KMS-11 (cell line): Measurements from ENCODE around the gene GABBR2.

Experiments used
- H2AFZ ChIP-seq: fragments of 200-600 bp; sonication (generic); 2 replicates; pipeline ENCODE4 v1.6.1; 2016; ENCODE audit warnings: antibody characterized with exemption, mixed run types, low read depth
- H3K27ac ChIP-seq: fragments of 200-600 bp; sonication (generic); 2 replicates; pipeline ENCODE4 v1.6.1; 2016; ENCODE audit warnings: mild to moderate bottlenecking, mixed run types
- H3K27me3 ChIP-seq: fragments of 200-600 bp; sonication (generic); 2 replicates; pipeline ENCODE4 v1.6.1; 2017; ENCODE audit warnings: mild to moderate bottlenecking, low read depth, mixed run types, moderate library complexity; ENCODE audit not compliant: insufficient read depth
- H3K36me3 ChIP-seq: fragments of 200-600 bp; sonication (generic); 2 replicates; pipeline ENCODE4 v1.6.1; 2017; ENCODE audit warnings: mild to moderate bottlenecking, mixed run types; ENCODE audit not compliant: insufficient read depth
- H3K4me1 ChIP-seq: fragments of 200-600 bp; sonication (generic); 2 replicates; pipeline ENCODE4 v1.6.1; 2016; ENCODE audit warnings: mild to moderate bottlenecking, low read depth, mixed run types; ENCODE audit not compliant: poor library complexity, severe bottlenecking
- H3K4me2 ChIP-seq: fragments of 200-600 bp; sonication (generic); 2 replicates; pipeline ENCODE4 v1.7.0; 2016; ENCODE audit warnings: mild to moderate bottlenecking, mixed run types
- H3K4me3 ChIP-seq: fragments of 200-600 bp; sonication (generic); IDR thresholded peaks from 2 replicates; pipeline ENCODE4 v1.6.1; 2017; ENCODE audit warnings: low read depth, low read length, mixed read lengths; ENCODE audit not compliant: insufficient read depth
- H3K79me2 ChIP-seq: fragments of 200-600 bp; sonication (generic); 2 replicates; pipeline ENCODE4 v1.6.1; 2016; ENCODE audit warnings: low read depth, mixed run types; ENCODE audit not compliant: insufficient read depth
- H3K9ac ChIP-seq: fragments of 200-600 bp; sonication (generic); 2 replicates; pipeline ENCODE4 v1.6.1; 2016; ENCODE audit warnings: mild to moderate bottlenecking, mixed run types
- H4K20me1 ChIP-seq: fragments of 200-600 bp; sonication (generic); 2 replicates; pipeline ENCODE4 v1.6.1; 2016; ENCODE audit warnings: mild to moderate bottlenecking, mixed run types; ENCODE audit not compliant: insufficient read depth
- CTCF ChIP-seq: fragments of 200-600 bp; sonication (generic); conservative IDR thresholded peaks from 2 replicates; pipeline ENCODE4 v1.6.1; 2017; ENCODE audit warnings: low read depth, mild to moderate bottlenecking, antibody characterized with exemption, low read length, moderate library complexity, mixed read lengths

Gene GABBR2

DNA sequence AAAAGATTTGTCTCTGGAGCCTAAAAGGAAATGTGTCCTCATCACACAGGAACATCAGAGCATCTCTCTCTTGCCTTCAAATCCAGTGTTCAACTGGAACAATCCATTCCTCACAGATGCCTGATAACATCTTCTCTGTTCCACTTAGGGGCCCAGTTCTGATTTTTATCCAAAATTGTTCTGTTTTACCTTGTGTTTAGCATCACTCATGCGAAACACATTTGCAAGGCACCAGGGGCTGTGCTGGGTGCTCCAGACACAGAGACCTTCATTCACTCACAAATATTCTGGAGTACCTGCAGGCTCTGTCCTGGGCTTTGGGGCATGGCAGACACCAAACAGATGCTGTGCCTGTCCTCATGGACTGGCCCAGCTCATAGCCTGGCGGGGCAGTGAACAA is 13.8 kb downstream of the GABBR2 start:
- Histone ChIP-seq H4K20me1 (no peaks in the 10 kb centered on the region), H3K27me3 (no peaks in the 10 kb centered on the region), H3K27ac (no peak overlapping the region), H3K4me3 (no peak overlapping the region), H3K9ac (no peak overlapping the region), H3K4me1 (no peaks in the 10 kb centered on the region), H3K36me3 (no peaks in the 10 kb centered on the region), H3K4me2 (no peak overlapping the region), H3K79me2 (no peaks in the 10 kb centered on the region), H2AFZ (no peak overlapping the region)
- no peak for TF ChIP-seq CTCF

- no peaks in the 10 kb centered on the region for H3K4me1 ChIP-seq
- H3K79me2 ChIP-seq, result no peaks in the 10 kb centered on the region
- H3K4me3 ChIP-seq, result no peak overlapping the region
- no peaks in the 10 kb centered on the region for H4K20me1 ChIP-seq
- no peaks in the 10 kb centered on the region for H3K36me3 ChIP-seq
- H3K27me3 ChIP-seq, result no peaks in the 10 kb centered on the region
- no peak overlapping the region for H3K9ac ChIP-seq
- no peak for TF ChIP-seq CTCF
- no peak overlapping the region for H3K27ac ChIP-seq
- H3K4me2 ChIP-seq, result no peak overlapping the region
- no peak overlapping the region for H2AFZ ChIP-seq
Observed at GRCh38 chr9:98692392-98692791, 16.3 kb downstream of the GABBR2 start.

- Histone ChIP-seq H3K9ac (no peak overlapping the region), H3K27me3 (no peaks in the 10 kb centered on the region), H3K4me3 (no peak overlapping the region), H4K20me1 (no peaks in the 10 kb centered on the region), H3K4me2 (no peak overlapping the region), H3K36me3 (no peaks in the 10 kb centered on the region), H2AFZ (no peak overlapping the region), H3K4me1 (no peaks in the 10 kb centered on the region), H3K79me2 (no peaks in the 10 kb centered on the region), H3K27ac (no peak overlapping the region)
- TF ChIP-seq CTCF, result no peak
Observed at GRCh38 chr9:98691890-98692289, 16.8 kb downstream of the GABBR2 start.

- H3K4me1 ChIP-seq, result no peaks in the 10 kb centered on the region
- H3K79me2 ChIP-seq, result no peaks in the 10 kb centered on the region
- H3K27ac ChIP-seq, result no peak overlapping the region
- H3K4me3 ChIP-seq, result no peak overlapping the region
- no peak overlapping the region for H3K9ac ChIP-seq
- H3K4me2 ChIP-seq, result no peak overlapping the region
- no peak overlapping the region for H2AFZ ChIP-seq
- no peak for TF ChIP-seq CTCF
- no peaks in the 10 kb centered on the region for H4K20me1 ChIP-seq
- no peaks in the 10 kb centered on the region for H3K36me3 ChIP-seq
- H3K27me3 ChIP-seq, result no peaks in the 10 kb centered on the region
Observed at GRCh38 chr9:98690686-98691085, 18.0 kb downstream of the GABBR2 start.
